Astrocyte (in vitro differentiated cells and primary cell): Measurements from ENCODE around the gene CDH13. TPM values are rescaled to one million over a fixed set of nuclear protein-coding genes. Genes with fewer than 3 reads are reported as not detected.

Experiments used
- DNase-seq: peaks from one replicate; pipeline ENCODE4 v3.0.0-alpha.2; 2010; ENCODE audit warnings: low read depth
- FAIRE-seq: peaks from 2 replicates; lab custom pipeline; 2011; peaks lifted over from hg19 to GRCh38; lab: Jason Lieb, UNC
- H2AFZ ChIP-seq: 2 replicates; pipeline ENCODE4 v1.6.0; 2012; ENCODE audit warnings: low read depth, low read length, inconsistent platforms
- H3K27ac ChIP-seq: 2 replicates; pipeline ENCODE4 v1.5.1; 2011; ENCODE audit warnings: low read depth, low read length, inconsistent platforms
- H3K27me3 ChIP-seq: 2 replicates; pipeline ENCODE4 v1.6.0; 2011; ENCODE audit warnings: low read length, inconsistent platforms; ENCODE audit not compliant: insufficient read depth
- H3K36me3 ChIP-seq: 2 replicates; pipeline ENCODE4 v1.5.1; 2011; ENCODE audit warnings: low read length, inconsistent platforms; ENCODE audit not compliant: insufficient read depth
- H3K4me1 ChIP-seq: 2 replicates; pipeline ENCODE4 v1.5.1; 2011; ENCODE audit warnings: low read length, inconsistent platforms; ENCODE audit not compliant: insufficient read depth
- H3K4me2 ChIP-seq: 2 replicates; pipeline ENCODE4 v1.6.0; 2012; ENCODE audit warnings: low read length, inconsistent platforms
- H3K4me3 ChIP-seq: 2 replicates; pipeline ENCODE4 v1.5.1; 2011; ENCODE audit warnings: low read depth, mild to moderate bottlenecking, low read length, inconsistent platforms; ENCODE audit not compliant: insufficient read depth
- H3K79me2 ChIP-seq: 2 replicates; pipeline ENCODE4 v1.6.0; 2012; ENCODE audit warnings: mild to moderate bottlenecking, low read length, inconsistent platforms; ENCODE audit not compliant: insufficient read depth
- H3K9ac ChIP-seq: 2 replicates; pipeline ENCODE4 v1.6.0; 2012; ENCODE audit warnings: mild to moderate bottlenecking, low read length, inconsistent platforms
- H3K9me3 ChIP-seq: 2 replicates; pipeline ENCODE4 v1.5.1; 2012; ENCODE audit warnings: low read depth, mild to moderate bottlenecking, low read length, inconsistent platforms; ENCODE audit not compliant: insufficient read depth
- H4K20me1 ChIP-seq: 2 replicates; pipeline ENCODE4 v1.6.0; 2012; ENCODE audit warnings: low read length, inconsistent platforms; ENCODE audit not compliant: insufficient read depth
- H3K27ac Mint-ChIP-seq: one replicate; pipeline ENCODE4 v1.8.0; 2021; ENCODE audit warnings: mild to moderate bottlenecking, mixed read lengths; ENCODE audit not compliant: unreplicated experiment
- H3K27me3 Mint-ChIP-seq: one replicate; pipeline ENCODE4 v1.8.0; 2021; ENCODE audit warnings: low read depth, mixed read lengths; ENCODE audit not compliant: unreplicated experiment
- H3K36me3 Mint-ChIP-seq: one replicate; pipeline ENCODE4 v1.8.0; 2021; ENCODE audit warnings: low read depth, mixed read lengths; ENCODE audit not compliant: unreplicated experiment
- H3K4me1 Mint-ChIP-seq: one replicate; pipeline ENCODE4 v1.8.0; 2021; ENCODE audit warnings: low read depth, mixed read lengths; ENCODE audit not compliant: unreplicated experiment
- H3K4me3 Mint-ChIP-seq: one replicate; pipeline ENCODE4 v1.8.0; 2021; ENCODE audit warnings: mild to moderate bottlenecking, moderate library complexity, mixed read lengths; ENCODE audit not compliant: unreplicated experiment
- H3K9me3 Mint-ChIP-seq: one replicate; pipeline ENCODE4 v1.8.0; 2021; ENCODE audit warnings: mild to moderate bottlenecking, mixed read lengths; ENCODE audit not compliant: unreplicated experiment
- EZH2 ChIP-seq: IDR thresholded peaks from 2 replicates; pipeline ENCODE4 v1.6.1; 2012; ENCODE audit warnings: mild to moderate bottlenecking, low read length, inconsistent platforms; ENCODE audit not compliant: insufficient read depth
- total RNA-seq: library from RNA; stranded (reverse); gene quantifications from 2 replicates; pipeline ENCODE4 v1.2.1, GENCODE V29; 2021
- TF ChIP-seq, protein P1 (sequence below): IDR thresholded peaks from 2 replicates; pipeline ENCODE4 v1.5.1; 2011; ENCODE audit warnings: low read depth, mild to moderate bottlenecking, inconsistent platforms, low read length, moderate library complexity; ENCODE audit not compliant: insufficient read depth

Gene CDH13
- total RNA-seq, 1 donor from 2014 or later = 41.7 TPM

DNA sequence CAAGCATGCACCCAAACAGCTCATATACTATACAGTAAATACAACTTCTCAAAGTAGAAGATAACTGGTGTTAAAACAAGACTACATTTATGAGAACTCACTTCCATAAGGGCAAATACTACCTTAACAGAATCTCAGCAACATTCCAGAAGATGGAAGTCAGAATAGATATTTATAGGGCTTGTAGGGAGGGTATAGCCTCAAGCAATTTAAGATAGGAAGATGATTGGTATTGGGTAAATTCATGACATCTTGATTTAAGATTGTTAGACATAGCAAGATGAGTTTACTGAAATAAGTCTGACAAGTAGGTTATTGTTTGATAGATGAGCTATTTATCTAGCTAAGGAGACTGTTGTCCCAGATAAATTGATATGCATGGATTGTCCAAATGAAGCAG lies 250.2 kb downstream of the CDH13 start:
- Mint-ChIP-seq H3K4me1 (no peaks in the 10 kb centered on the region), H3K27me3 (peaks cover 2% of the 10 kb centered on the region), H3K9me3 (no peaks in the 10 kb centered on the region), H3K4me3 (no peak overlapping the region), H3K36me3 (no peaks in the 10 kb centered on the region), H3K27ac (no peak overlapping the region)
- peaks cover 5% of the 10 kb centered on the region for H3K79me2 ChIP-seq
- H3K4me3 ChIP-seq = no peak overlapping the region
- H3K9ac ChIP-seq = no peak overlapping the region
- H3K4me2 ChIP-seq = no peak overlapping the region
- TF ChIP-seq, protein P1, sequence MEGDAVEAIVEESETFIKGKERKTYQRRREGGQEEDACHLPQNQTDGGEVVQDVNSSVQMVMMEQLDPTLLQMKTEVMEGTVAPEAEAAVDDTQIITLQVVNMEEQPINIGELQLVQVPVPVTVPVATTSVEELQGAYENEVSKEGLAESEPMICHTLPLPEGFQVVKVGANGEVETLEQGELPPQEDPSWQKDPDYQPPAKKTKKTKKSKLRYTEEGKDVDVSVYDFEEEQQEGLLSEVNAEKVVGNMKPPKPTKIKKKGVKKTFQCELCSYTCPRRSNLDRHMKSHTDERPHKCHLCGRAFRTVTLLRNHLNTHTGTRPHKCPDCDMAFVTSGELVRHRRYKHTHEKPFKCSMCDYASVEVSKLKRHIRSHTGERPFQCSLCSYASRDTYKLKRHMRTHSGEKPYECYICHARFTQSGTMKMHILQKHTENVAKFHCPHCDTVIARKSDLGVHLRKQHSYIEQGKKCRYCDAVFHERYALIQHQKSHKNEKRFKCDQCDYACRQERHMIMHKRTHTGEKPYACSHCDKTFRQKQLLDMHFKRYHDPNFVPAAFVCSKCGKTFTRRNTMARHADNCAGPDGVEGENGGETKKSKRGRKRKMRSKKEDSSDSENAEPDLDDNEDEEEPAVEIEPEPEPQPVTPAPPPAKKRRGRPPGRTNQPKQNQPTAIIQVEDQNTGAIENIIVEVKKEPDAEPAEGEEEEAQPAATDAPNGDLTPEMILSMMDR = no peak
- TF ChIP-seq EZH2 = no peak
- H3K27me3 ChIP-seq = no peaks in the 10 kb centered on the region
- H3K27ac ChIP-seq = no peak overlapping the region
- DNase-seq (no peak), FAIRE-seq (no peak)
- H4K20me1 ChIP-seq = peaks cover 21% of the 10 kb centered on the region
- H3K36me3 ChIP-seq = no peaks in the 10 kb centered on the region
- no peaks in the 10 kb centered on the region for H3K9me3 ChIP-seq
- H2AFZ ChIP-seq = no peak overlapping the region
- H3K4me1 ChIP-seq = no peaks in the 10 kb centered on the region

DNA sequence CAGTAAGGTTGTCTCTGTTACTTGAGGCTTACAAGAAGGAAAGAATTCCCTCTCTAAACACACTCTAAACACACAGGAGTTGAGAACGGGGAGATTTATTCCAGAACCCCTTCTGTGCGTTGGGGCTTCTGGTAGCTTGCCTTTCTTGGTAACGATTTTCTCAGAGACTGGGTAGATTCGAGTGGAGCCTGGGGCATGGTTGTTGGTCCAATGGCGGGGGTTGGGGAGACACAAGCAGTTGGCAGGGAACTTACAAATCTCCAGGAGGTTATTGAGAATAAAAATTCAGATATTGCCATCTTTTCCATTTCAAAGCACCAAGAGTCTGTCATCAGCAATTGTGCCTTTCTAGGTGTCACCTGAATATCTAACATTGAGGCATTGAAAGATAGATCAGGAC lies 251.7 kb downstream of the CDH13 start:
- no peak for DNase-seq
- H3K79me2 ChIP-seq = peaks cover 5% of the 10 kb centered on the region
- Mint-ChIP-seq H3K27ac (no peak overlapping the region), H3K27me3 (peaks cover 2% of the 10 kb centered on the region), H3K9me3 (no peaks in the 10 kb centered on the region), H3K36me3 (no peaks in the 10 kb centered on the region), H3K4me3 (no peak overlapping the region), H3K4me1 (no peaks in the 10 kb centered on the region)
- H3K27me3 ChIP-seq = no peaks in the 10 kb centered on the region
- H3K36me3 ChIP-seq = no peaks in the 10 kb centered on the region
- H2AFZ ChIP-seq = no peak overlapping the region
- H3K4me1 ChIP-seq = no peaks in the 10 kb centered on the region
- H3K9me3 ChIP-seq = no peaks in the 10 kb centered on the region
- H4K20me1 ChIP-seq = peaks cover 21% of the 10 kb centered on the region
- no peak overlapping the region for H3K27ac ChIP-seq
- H3K4me2 ChIP-seq = no peak overlapping the region
- no peak for TF ChIP-seq EZH2
- TF ChIP-seq, protein P1 = no peak
- H3K4me3 ChIP-seq = no peak overlapping the region
- no peak for FAIRE-seq
- no peak overlapping the region for H3K9ac ChIP-seq

DNA sequence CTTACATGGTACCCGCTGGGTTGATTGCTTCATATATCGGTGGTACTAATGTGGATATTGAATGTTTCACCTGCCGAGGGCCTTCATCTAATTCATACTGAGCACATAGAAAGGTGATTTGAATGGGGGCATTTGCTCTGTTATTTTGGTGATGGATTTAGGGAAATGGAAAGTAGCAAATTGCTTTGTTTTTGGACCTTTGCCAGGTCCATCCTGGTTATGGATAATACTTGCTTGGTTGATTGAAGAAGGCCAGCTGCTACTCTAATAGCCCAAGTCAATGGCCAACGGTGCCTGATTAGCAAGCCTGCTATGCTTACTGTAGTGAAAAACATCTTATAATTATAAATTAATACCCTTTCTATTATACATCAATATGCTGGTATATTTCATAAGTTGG lies 253.6 kb downstream of the CDH13 start:
- Histone ChIP-seq H3K36me3 (no peaks in the 10 kb centered on the region), H4K20me1 (peaks cover 21% of the 10 kb centered on the region), H3K9me3 (no peaks in the 10 kb centered on the region), H3K27me3 (no peaks in the 10 kb centered on the region), H3K27ac (no peak overlapping the region), H3K4me1 (no peaks in the 10 kb centered on the region), H3K4me2 (no peak overlapping the region), H3K79me2 (peaks cover 5% of the 10 kb centered on the region), H2AFZ (no peak overlapping the region), H3K4me3 (no peak overlapping the region), H3K9ac (no peak overlapping the region)
- no peaks in the 10 kb centered on the region for H3K9me3 Mint-ChIP-seq
- H3K4me3 Mint-ChIP-seq = no peak overlapping the region
- DNase-seq = no peak
- H3K4me1 Mint-ChIP-seq = no peaks in the 10 kb centered on the region
- no peak for FAIRE-seq
- TF ChIP-seq, protein P1 = no peak
- no peak for TF ChIP-seq EZH2
- no peaks in the 10 kb centered on the region for H3K36me3 Mint-ChIP-seq
- peaks cover 2% of the 10 kb centered on the region for H3K27me3 Mint-ChIP-seq
- no peak overlapping the region for H3K27ac Mint-ChIP-seq
